HepG2 (cell line): ENCODE measurements around the gene ZNF445. TPM values are rescaled to one million over a fixed set of nuclear protein-coding genes. Genes with fewer than 3 reads are reported as not detected.

Experiments
- ELF1 ChIP-seq: sonication (generic); formaldehyde crosslinking; IDR thresholded peaks from 2 replicates; pipeline ENCODE4 v1.4.0; 2020; ENCODE audit warnings: missing genetic modification reagents
- GABPA ChIP-seq, 2 experiments: IDR thresholded peaks; 2 replicates each; pipeline ENCODE4 v1.6.1; 2011 to 2016; ENCODE audit warnings: low read depth in 2 of 2, low read length in 1 of 2, missing biosample characterization in 1 of 2, missing genetic modification characterization in 1 of 2
- HDAC1 ChIP-seq: sonication (generic); formaldehyde crosslinking; IDR thresholded peaks from 2 replicates; pipeline ENCODE4 v1.5.1; 2020; ENCODE audit warnings: mild to moderate bottlenecking, missing genetic modification reagents
- MBNL3 ChIP-seq: fragments of 250-450 bp; sonication (Bioruptor Pico); conservative IDR thresholded peaks from 2 replicates; pipeline ENCODE4 v1.8.0; 2022; ENCODE audit warnings: mild to moderate bottlenecking, inconsistent platforms
- MED1 ChIP-seq: sonication (generic); formaldehyde crosslinking; IDR thresholded peaks from 2 replicates; pipeline ENCODE4 v1.4.0; 2020; ENCODE audit warnings: missing genetic modification reagents
- NFIC ChIP-seq: IDR thresholded peaks from 2 replicates; pipeline ENCODE4 v1.6.1; 2012; ENCODE audit warnings: mild to moderate bottlenecking, low read length, inconsistent platforms
- NFYB ChIP-seq: sonication (generic); formaldehyde crosslinking; IDR thresholded peaks from 2 replicates; pipeline ENCODE4 v1.4.0; 2020; ENCODE audit warnings: missing genetic modification reagents
- PAF1 ChIP-seq: IDR thresholded peaks from 2 replicates; pipeline ENCODE4 v1.6.1; 2016; ENCODE audit warnings: missing genetic modification reagents, missing compliant biosample characterization
- POLR2A ChIP-seq, 2 experiments: IDR thresholded peaks; 2 replicates each; pipeline ENCODE4 v1.6.1; 2011; ENCODE audit warnings: low read depth in 2 of 2, low read length in 2 of 2, mild to moderate bottlenecking in 1 of 2, moderate library complexity in 1 of 2; ENCODE audit not compliant: insufficient read depth in 1 of 2
- RARA ChIP-seq: IDR thresholded peaks from 2 replicates; pipeline ENCODE4 v1.6.1; 2016; ENCODE audit warnings: missing genetic modification reagents, missing compliant biosample characterization
- TARDBP ChIP-seq: sonication (generic); formaldehyde crosslinking; IDR thresholded peaks from 2 replicates; pipeline ENCODE4 v1.8.0; 2022; ENCODE audit warnings: mild to moderate bottlenecking, missing genetic modification reagents
- TEAD3 ChIP-seq: optimal IDR thresholded peaks from 2 replicates; pipeline ENCODE3; 2016; ENCODE audit warnings: borderline replicate concordance
- polyA plus RNA-seq, 8 experiments: library from polyadenylated mRNA; depleted of rRNA in 3 of 8; stranded (reverse) in 7 of 8; unstranded in 1 of 8; fragments of >200 nt; fragmentation: Illumina TruSeq in 4 of 8; extraction: Trizol in 4 of 8; gene quantifications; 2 replicates each; pipeline versions ENCODE4 v1.2.1 to v1.2.3, GENCODE V29; 2011 to 2016; ENCODE audit warnings: low read depth in 4 of 8, missing spikeins in 1 of 8, mixed read lengths in 1 of 8; ENCODE audit not compliant: insufficient read depth in 1 of 8
- total RNA-seq, 5 experiments: library from RNA; depleted of rRNA; stranded (reverse); fragments of >200 nt; fragmentation: Illumina TruSeq; extraction: Trizol; gene quantifications; 2 replicates each; pipeline ENCODE4 v1.2.3, GENCODE V29; 2016; ENCODE audit warnings: low read depth in 1 of 5
- TF ChIP-seq, protein P1 (sequence below): IDR thresholded peaks from 2 replicates; pipeline ENCODE4 v1.6.1; 2012; ENCODE audit warnings: inconsistent platforms
- TF ChIP-seq, protein P2 (sequence below): sonication (generic); formaldehyde crosslinking; IDR thresholded peaks from 2 replicates; pipeline ENCODE4 v1.4.0; 2020; ENCODE audit warnings: missing genetic modification reagents, borderline replicate concordance
- TF ChIP-seq, protein P3 (sequence below): IDR thresholded peaks from 2 replicates; pipeline ENCODE4 v1.6.1; 2016; ENCODE audit warnings: mild to moderate bottlenecking
- TF ChIP-seq, protein P4 (sequence below): sonication (generic); formaldehyde crosslinking; IDR thresholded peaks from 2 replicates; pipeline ENCODE4 v1.4.0; 2020; ENCODE audit warnings: missing genetic modification reagents, borderline replicate concordance
- TF ChIP-seq, protein P5 (sequence below): sonication (generic); IDR thresholded peaks from 2 replicates; pipeline ENCODE4 v1.6.1; 2016; ENCODE audit warnings: low read depth, borderline replicate concordance
- TF ChIP-seq, protein P6 (sequence below): sonication (generic); formaldehyde crosslinking; IDR thresholded peaks from 2 replicates; pipeline ENCODE4 v1.4.0; 2020; ENCODE audit warnings: missing genetic modification reagents, borderline replicate concordance

ZNF445 gene
- total and polyA plus RNA-seq, 2 of the 13 experiments (the other 11 are each of a cell fraction or from before 2014, with no cell fraction given), result 4.4 to 10.3 TPM

DNA sequence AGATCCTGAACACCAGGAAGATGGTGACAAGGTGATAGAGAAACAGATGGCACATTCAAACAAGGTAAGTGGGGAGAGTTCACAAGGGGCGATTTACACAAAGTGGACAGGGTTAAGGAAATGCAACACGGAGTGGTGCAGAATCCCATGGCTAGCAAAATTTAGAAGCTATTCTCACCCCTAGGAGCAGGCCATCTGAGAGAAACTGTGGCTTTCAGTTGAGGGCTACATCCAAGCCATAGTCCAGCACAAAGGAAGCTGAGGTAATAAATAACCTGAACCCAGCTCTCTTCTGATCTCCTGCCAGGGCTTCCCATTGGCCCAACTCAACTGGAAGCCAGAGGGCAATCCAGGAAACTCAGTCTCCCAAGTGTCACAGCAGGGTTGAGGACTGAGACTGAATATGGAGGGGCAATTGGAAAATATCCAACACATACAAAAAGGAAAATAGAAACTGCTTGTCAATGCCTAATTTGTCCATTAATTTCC, 1.2 kb upstream of the ZNF445 start (continued):
- TF ChIP-seq, protein P1, sequence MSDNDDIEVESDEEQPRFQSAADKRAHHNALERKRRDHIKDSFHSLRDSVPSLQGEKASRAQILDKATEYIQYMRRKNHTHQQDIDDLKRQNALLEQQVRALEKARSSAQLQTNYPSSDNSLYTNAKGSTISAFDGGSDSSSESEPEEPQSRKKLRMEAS, result 0 out of 2 replicates have a peak, but pooled peaks have one; percentile 24
- TF ChIP-seq HDAC1, result peak; percentile 39; the same call in 1 of the 2 replicates
- peak; percentile 42; the same call in 1 of the 2 replicates for TF ChIP-seq NFIC
- TF ChIP-seq, protein P2, sequence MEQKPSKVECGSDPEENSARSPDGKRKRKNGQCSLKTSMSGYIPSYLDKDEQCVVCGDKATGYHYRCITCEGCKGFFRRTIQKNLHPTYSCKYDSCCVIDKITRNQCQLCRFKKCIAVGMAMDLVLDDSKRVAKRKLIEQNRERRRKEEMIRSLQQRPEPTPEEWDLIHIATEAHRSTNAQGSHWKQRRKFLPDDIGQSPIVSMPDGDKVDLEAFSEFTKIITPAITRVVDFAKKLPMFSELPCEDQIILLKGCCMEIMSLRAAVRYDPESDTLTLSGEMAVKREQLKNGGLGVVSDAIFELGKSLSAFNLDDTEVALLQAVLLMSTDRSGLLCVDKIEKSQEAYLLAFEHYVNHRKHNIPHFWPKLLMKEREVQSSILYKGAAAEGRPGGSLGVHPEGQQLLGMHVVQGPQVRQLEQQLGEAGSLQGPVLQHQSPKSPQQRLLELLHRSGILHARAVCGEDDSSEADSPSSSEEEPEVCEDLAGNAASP (CRISPR knock-in tag), result peak; percentile 19; the same call in 1 of the 2 replicates
- no peak for TF ChIP-seq MBNL3 (CRISPR knock-in tag)
- peak; percentile 58 to 76; a peak in 3 of 4 replicates for TF ChIP-seq POLR2A (IDR thresholded peaks at IDR 0.05; ENCODE audit: insufficient read depth in 1 of 2, low read depth in 2 of 2, low read length in 2 of 2)
- TF ChIP-seq ELF1 (CRISPR knock-in tag), result peak; percentile 52; the same call in 1 of the 2 replicates
- TF ChIP-seq TARDBP (CRISPR knock-in tag), result peak; percentile 56; the same call in 1 of the 2 replicates
- TF ChIP-seq MED1 (CRISPR knock-in tag), result peak; percentile 73
- TF ChIP-seq, protein P3, sequence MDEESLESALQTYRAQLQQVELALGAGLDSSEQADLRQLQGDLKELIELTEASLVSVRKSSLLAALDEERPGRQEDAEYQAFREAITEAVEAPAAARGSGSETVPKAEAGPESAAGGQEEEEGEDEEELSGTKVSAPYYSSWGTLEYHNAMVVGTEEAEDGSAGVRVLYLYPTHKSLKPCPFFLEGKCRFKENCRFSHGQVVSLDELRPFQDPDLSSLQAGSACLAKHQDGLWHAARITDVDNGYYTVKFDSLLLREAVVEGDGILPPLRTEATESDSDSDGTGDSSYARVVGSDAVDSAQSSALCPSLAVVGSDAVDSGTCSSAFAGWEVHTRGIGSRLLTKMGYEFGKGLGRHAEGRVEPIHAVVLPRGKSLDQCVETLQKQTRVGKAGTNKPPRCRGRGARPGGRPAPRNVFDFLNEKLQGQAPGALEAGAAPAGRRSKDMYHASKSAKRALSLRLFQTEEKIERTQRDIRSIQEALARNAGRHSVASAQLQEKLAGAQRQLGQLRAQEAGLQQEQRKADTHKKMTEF (CRISPR knock-in tag), result no peak
- no peak for TF ChIP-seq PAF1 (CRISPR knock-in tag)
- TF ChIP-seq GABPA (IDR thresholded peaks at IDR 0.05; ENCODE audit: low read depth, low read length), result no peak
- TF ChIP-seq GABPA (CRISPR knock-in tag; IDR thresholded peaks at IDR 0.05; ENCODE audit: low read depth), result peak; percentile 29; the same call in 1 of the 2 replicates
- TF ChIP-seq NFYB (CRISPR knock-in tag), result peak; percentile 72
- TF ChIP-seq, protein P4, sequence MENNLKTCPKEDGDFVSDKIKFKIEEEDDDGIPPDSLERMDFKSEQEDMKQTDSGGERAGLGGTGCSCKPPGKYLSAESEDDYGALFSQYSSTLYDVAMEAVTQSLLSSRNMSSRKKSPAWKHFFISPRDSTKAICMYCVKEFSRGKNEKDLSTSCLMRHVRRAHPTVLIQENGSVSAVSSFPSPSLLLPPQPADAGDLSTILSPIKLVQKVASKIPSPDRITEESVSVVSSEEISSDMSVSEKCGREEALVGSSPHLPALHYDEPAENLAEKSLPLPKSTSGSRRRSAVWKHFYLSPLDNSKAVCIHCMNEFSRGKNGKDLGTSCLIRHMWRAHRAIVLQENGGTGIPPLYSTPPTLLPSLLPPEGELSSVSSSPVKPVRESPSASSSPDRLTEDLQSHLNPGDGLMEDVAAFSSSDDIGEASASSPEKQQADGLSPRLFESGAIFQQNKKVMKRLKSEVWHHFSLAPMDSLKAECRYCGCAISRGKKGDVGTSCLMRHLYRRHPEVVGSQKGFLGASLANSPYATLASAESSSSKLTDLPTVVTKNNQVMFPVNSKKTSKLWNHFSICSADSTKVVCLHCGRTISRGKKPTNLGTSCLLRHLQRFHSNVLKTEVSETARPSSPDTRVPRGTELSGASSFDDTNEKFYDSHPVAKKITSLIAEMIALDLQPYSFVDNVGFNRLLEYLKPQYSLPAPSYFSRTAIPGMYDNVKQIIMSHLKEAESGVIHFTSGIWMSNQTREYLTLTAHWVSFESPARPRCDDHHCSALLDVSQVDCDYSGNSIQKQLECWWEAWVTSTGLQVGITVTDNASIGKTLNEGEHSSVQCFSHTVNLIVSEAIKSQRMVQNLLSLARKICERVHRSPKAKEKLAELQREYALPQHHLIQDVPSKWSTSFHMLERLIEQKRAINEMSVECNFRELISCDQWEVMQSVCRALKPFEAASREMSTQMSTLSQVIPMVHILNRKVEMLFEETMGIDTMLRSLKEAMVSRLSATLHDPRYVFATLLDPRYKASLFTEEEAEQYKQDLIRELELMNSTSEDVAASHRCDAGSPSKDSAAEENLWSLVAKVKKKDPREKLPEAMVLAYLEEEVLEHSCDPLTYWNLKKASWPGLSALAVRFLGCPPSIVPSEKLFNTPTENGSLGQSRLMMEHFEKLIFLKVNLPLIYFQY (CRISPR knock-in tag), result 0 out of 2 replicates have a peak, but pooled peaks have one; percentile 30
- TF ChIP-seq, protein P5, sequence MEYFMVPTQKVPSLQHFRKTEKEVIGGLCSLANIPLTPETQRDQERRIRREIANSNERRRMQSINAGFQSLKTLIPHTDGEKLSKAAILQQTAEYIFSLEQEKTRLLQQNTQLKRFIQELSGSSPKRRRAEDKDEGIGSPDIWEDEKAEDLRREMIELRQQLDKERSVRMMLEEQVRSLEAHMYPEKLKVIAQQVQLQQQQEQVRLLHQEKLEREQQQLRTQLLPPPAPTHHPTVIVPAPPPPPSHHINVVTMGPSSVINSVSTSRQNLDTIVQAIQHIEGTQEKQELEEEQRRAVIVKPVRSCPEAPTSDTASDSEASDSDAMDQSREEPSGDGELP, result 0 out of 2 replicates have a peak, but pooled peaks have one; percentile 2
- TF ChIP-seq TEAD3, result peak; percentile 8
- TF ChIP-seq, protein P6, sequence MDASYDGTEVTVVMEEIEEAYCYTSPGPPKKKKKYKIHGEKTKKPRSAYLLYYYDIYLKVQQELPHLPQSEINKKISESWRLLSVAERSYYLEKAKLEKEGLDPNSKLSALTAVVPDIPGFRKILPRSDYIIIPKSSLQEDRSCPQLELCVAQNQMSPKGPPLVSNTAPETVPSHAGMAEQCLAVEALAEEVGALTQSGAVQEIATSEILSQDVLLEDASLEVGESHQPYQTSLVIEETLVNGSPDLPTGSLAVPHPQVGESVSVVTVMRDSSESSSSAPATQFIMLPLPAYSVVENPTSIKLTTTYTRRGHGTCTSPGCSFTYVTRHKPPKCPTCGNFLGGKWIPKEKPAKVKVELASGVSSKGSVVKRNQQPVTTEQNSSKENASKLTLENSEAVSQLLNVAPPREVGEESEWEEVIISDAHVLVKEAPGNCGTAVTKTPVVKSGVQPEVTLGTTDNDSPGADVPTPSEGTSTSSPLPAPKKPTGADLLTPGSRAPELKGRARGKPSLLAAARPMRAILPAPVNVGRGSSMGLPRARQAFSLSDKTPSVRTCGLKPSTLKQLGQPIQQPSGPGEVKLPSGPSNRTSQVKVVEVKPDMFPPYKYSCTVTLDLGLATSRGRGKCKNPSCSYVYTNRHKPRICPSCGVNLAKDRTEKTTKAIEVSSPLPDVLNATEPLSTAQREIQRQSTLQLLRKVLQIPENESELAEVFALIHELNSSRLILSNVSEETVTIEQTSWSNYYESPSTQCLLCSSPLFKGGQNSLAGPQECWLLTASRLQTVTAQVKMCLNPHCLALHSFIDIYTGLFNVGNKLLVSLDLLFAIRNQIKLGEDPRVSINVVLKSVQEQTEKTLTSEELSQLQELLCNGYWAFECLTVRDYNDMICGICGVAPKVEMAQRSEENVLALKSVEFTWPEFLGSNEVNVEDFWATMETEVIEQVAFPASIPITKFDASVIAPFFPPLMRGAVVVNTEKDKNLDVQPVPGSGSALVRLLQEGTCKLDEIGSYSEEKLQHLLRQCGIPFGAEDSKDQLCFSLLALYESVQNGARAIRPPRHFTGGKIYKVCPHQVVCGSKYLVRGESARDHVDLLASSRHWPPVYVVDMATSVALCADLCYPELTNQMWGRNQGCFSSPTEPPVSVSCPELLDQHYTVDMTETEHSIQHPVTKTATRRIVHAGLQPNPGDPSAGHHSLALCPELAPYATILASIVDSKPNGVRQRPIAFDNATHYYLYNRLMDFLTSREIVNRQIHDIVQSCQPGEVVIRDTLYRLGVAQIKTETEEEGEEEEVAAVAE (CRISPR knock-in tag), result no peak
- TF ChIP-seq RARA (CRISPR knock-in tag), result peak; percentile 33; the same call in 1 of the 2 replicates
